DOHH2 (cell line): ENCODE measurements around the gene SLC19A1.

Source experiments
- H3F3A ChIP-seq: fragments of 200-600 bp; sonication (generic), shearing (Covaris generic); 2 replicates; pipeline ENCODE4 v1.6.0; 2016; ENCODE audit warnings: antibody characterized with exemption, mild to moderate bottlenecking; ENCODE audit not compliant: control insufficient read depth, insufficient read depth
- H3K27ac ChIP-seq: fragments of 200-600 bp; sonication (generic); 2 replicates; pipeline ENCODE4 v1.5.1; 2014; ENCODE audit warnings: low read depth, mild to moderate bottlenecking, low read length, moderate library complexity
- H3K27me3 ChIP-seq: fragments of 200-600 bp; sonication (generic); 2 replicates; pipeline ENCODE4 v1.6.1; 2014; ENCODE audit warnings: mild to moderate bottlenecking, low read length, mixed read lengths; ENCODE audit not compliant: control insufficient read depth
- H3K36me3 ChIP-seq: fragments of 200-600 bp; sonication (generic); 2 replicates; pipeline ENCODE4 v1.6.1; 2014; ENCODE audit warnings: mild to moderate bottlenecking, low read length, moderate library complexity, mixed read lengths; ENCODE audit not compliant: control insufficient read depth
- H3K4me1 ChIP-seq: fragments of 200-600 bp; sonication (generic); 2 replicates; pipeline ENCODE4 v1.6.1; 2014; ENCODE audit warnings: mild to moderate bottlenecking, low read length, mixed read lengths; ENCODE audit not compliant: control insufficient read depth
- H3K4me2 ChIP-seq: fragments of 200-600 bp; sonication (generic); 2 replicates; pipeline ENCODE4 v1.6.0; 2014; ENCODE audit warnings: mild to moderate bottlenecking, low read length, moderate library complexity
- H3K4me3 ChIP-seq: fragments of 200-600 bp; sonication (generic); 2 replicates; pipeline ENCODE4 v1.5.1; 2014; ENCODE audit warnings: mild to moderate bottlenecking, low read length, mixed read lengths
- H3K79me2 ChIP-seq: fragments of 200-600 bp; sonication (generic); 2 replicates; pipeline ENCODE4 v1.6.1; 2014; ENCODE audit warnings: mild to moderate bottlenecking, low read length, mixed read lengths; ENCODE audit not compliant: control insufficient read depth
- H3K9me2 ChIP-seq: fragments of 200-600 bp; sonication (generic); replicated peaks from 2 replicates; pipeline ENCODE4 v1.6.1; 2014; ENCODE audit warnings: mild to moderate bottlenecking, low read length, mixed read lengths; ENCODE audit not compliant: control insufficient read depth
- H3K9me3 ChIP-seq: fragments of 200-600 bp; sonication (generic); 2 replicates; pipeline ENCODE4 v1.6.1; 2014; ENCODE audit warnings: antibody characterized with exemption, low read length, mixed read lengths; ENCODE audit not compliant: control insufficient read depth, insufficient read depth
- H4K20me1 ChIP-seq: fragments of 200-600 bp; sonication (generic); 2 replicates; pipeline ENCODE4 v1.6.0; 2014; ENCODE audit warnings: low read depth, mild to moderate bottlenecking, antibody characterized with exemption, low read length, moderate library complexity; ENCODE audit not compliant: control insufficient read depth, insufficient read depth
- EZH2phosphoT487 ChIP-seq: fragments of 200-600 bp; sonication (generic); IDR thresholded peaks from 2 replicates; pipeline ENCODE4 v1.6.1; 2017; ENCODE audit warnings: borderline replicate concordance, mild to moderate bottlenecking, antibody characterized with exemption, low read length, moderate library complexity, mixed read lengths
- TF ChIP-seq, protein P1 (sequence below): fragments of 200-600 bp; sonication (generic); IDR thresholded peaks from one replicate; pipeline ENCODE4 v1.5.1; 2014; ENCODE audit warnings: antibody characterized with exemption, mild to moderate bottlenecking, low read depth, low read length; ENCODE audit not compliant: poor library complexity, severe bottlenecking

SLC19A1 gene

DNA sequence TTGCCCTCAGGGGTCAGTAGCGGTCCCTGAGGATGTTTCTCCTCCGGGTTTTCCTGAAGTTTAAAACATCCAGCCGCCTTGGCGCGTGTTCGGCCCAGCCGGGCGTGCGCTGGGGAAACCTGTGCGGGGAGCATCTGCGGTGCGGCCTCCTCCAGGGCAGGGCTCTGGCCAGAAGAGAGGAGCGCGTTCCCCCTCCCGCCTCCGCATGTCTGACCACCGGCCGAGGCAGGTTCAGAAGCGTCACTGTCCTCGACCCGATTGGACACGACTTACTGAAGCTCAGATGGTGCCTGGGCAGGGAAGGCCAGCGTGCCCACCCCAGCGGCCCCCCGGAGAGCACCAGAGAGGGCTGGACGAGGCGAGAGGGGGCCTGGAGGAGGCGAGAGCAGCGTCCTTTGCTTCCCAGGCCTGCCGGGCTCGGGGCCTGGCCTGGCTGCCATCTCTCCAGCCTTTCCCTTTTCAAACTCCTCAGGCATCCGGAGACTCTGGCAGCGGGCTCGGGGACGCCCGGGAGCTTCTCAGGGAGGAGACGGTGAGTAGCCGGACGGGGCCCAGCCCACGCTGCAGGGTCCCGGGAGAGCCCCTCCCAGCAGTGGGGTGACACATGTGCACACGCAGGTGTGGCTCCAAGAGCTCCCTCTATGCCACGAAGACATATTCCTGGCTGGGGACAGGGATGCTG, 67.1 kb downstream of the SLC19A1 start:
- TF ChIP-seq, protein P1, sequence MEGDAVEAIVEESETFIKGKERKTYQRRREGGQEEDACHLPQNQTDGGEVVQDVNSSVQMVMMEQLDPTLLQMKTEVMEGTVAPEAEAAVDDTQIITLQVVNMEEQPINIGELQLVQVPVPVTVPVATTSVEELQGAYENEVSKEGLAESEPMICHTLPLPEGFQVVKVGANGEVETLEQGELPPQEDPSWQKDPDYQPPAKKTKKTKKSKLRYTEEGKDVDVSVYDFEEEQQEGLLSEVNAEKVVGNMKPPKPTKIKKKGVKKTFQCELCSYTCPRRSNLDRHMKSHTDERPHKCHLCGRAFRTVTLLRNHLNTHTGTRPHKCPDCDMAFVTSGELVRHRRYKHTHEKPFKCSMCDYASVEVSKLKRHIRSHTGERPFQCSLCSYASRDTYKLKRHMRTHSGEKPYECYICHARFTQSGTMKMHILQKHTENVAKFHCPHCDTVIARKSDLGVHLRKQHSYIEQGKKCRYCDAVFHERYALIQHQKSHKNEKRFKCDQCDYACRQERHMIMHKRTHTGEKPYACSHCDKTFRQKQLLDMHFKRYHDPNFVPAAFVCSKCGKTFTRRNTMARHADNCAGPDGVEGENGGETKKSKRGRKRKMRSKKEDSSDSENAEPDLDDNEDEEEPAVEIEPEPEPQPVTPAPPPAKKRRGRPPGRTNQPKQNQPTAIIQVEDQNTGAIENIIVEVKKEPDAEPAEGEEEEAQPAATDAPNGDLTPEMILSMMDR = no peak
- TF ChIP-seq EZH2phosphoT487 = no peak
- H3K9me3 ChIP-seq = peaks cover 17% of the 10 kb centered on the region
- H3K4me3 ChIP-seq = no peak overlapping the region
- H3F3A ChIP-seq = no peaks in the 10 kb centered on the region
- H3K4me2 ChIP-seq = no peak overlapping the region
- no peak overlapping the region for H3K27ac ChIP-seq
- 0 out of 2 replicates have a peak, but pooled peaks cover under 1% of the 10 kb centered on the region for H3K27me3 ChIP-seq
- H3K79me2 ChIP-seq = no peaks in the 10 kb centered on the region
- H4K20me1 ChIP-seq = no peaks in the 10 kb centered on the region
- peaks cover 3% of the 10 kb centered on the region; the same call in 1 of the 2 replicates for H3K4me1 ChIP-seq
- no peaks in the 10 kb centered on the region for H3K36me3 ChIP-seq
- no peaks in the 10 kb centered on the region for H3K9me2 ChIP-seq

DNA sequence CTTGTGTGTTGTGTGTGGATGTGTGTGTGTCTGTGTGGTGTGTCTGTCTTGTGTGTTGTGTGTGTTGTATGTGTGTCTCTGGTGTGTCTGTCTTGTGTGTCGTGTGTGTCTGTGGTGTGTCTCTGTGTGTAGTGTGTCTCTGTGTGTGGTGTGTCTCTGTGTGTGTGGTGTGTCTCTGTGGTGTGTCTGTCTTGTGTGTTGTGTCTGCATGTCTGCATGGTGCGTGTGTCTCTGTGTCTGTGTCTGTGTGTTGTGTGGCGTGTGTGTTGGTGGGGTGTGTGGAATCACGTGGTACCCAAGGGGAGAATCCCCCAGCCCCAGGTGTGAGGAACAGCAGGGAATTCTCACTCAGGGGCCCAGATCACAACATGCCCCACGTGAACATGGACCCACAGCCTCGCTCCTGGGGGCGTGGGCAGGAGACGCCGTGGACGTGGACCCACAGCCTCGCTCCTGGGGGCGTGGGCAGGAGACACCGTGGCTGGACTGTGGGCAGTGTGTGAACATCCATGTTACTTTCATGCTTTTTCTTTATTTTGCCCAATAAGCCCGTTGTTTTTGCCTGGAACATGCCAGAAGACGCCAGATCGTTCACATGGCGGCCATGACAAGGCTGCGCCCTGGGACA, 67.8 kb downstream of the SLC19A1 start:
- TF ChIP-seq, protein P1 = no peak
- TF ChIP-seq EZH2phosphoT487 = no peak

DNA sequence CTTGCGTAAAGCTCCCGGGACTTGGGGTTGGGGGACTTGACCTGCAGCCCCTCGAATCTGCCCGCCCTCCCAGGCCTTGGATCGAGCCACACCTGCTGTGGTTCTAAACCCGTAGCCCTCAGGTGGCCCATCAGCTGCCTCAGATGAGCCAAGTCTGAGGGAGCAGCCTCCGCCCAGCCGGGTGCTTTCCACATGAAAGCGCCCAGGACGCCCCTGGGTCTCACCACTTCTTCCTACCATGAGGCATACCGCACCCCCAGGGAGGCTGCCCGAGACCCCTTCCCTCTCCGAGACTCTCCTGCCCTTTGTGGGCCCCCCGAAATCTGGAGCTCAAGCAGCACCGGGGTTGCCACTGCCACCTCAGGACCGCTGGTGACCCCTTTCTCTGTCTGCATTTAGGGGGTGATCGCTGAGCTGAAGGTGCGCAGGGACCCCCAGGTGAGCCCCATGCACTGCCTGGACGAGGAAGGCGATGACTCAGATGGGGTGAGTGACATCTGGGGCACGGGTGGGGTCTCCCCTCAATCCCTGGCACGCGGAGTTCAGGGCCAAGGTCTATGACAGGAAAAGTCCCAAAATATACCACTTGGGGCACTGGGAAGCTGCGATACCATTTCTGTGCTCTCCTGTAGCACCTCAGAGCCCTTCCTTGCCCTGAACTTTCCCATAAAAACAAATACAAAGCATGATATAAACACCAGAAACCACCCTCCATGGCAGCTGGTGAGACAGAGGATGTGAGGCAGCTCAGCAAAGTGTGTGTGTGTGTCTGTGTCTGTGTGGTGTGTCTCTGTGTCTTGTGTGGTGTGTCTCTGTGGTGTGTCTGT, 68.5 kb downstream of the SLC19A1 start:
- Histone ChIP-seq H3F3A (no peaks in the 10 kb centered on the region), H3K4me1 (peaks cover 3% of the 10 kb centered on the region; the same call in 1 of the 2 replicates), H4K20me1 (no peaks in the 10 kb centered on the region), H3K27me3 (0 out of 2 replicates have a peak, but pooled peaks cover 2% of the 10 kb centered on the region), H3K36me3 (no peaks in the 10 kb centered on the region), H3K9me3 (peaks cover 13% of the 10 kb centered on the region), H3K9me2 (no peaks in the 10 kb centered on the region), H3K27ac (no peak overlapping the region), H3K4me2 (no peak overlapping the region), H3K4me3 (no peak overlapping the region), H3K79me2 (no peaks in the 10 kb centered on the region)
- TF ChIP-seq, protein P1 = no peak
- TF ChIP-seq EZH2phosphoT487 = no peak

More for the DNA sequence above, 67.8 kb downstream of the SLC19A1 start:
- H3F3A ChIP-seq = no peaks in the 10 kb centered on the region
- no peaks in the 10 kb centered on the region for H3K9me2 ChIP-seq
- no peak overlapping the region for H3K27ac ChIP-seq
- no peak overlapping the region for H3K4me2 ChIP-seq
- no peak overlapping the region for H3K4me3 ChIP-seq
- H3K36me3 ChIP-seq = no peaks in the 10 kb centered on the region
- 0 out of 2 replicates have a peak, but pooled peaks cover 2% of the 10 kb centered on the region for H3K27me3 ChIP-seq
- no peaks in the 10 kb centered on the region for H4K20me1 ChIP-seq
- H3K79me2 ChIP-seq = no peaks in the 10 kb centered on the region
- H3K4me1 ChIP-seq = peaks cover 3% of the 10 kb centered on the region; the same call in 1 of the 2 replicates
- peaks cover 17% of the 10 kb centered on the region for H3K9me3 ChIP-seq
